CD4-positive, alpha-beta memory T cell (primary cell): Measurements from ENCODE around the gene MAPKBP1. TPM values are rescaled to one million over a fixed set of nuclear protein-coding genes. Genes with fewer than 3 reads are reported as not detected.
"Not testable (repeated sequence)": the region's sequence is repeated elsewhere in the genome, so short reads cannot be mapped to it uniquely, and the experiment has no call there.

Experiments
- CTCF ChIA-PET: fragments of 350-600 bp; sonication (Branson Sonifier 250); formaldehyde crosslinking; loops from one replicate; lab custom pipeline; 2021; ENCODE audit warnings: inconsistent platforms; ENCODE audit not compliant: partially characterized antibody; lab: Charles Lee
- POLR2A ChIA-PET: fragments of 350-600 bp; sonication (Branson Sonifier 250); formaldehyde crosslinking; loops from one replicate; lab custom pipeline; 2021; ENCODE audit not compliant: partially characterized antibody; lab: Charles Lee
- DNase-seq, 5 donors: peaks; one replicate each; pipeline versions ENCODE4 v3.0.0 to v3.0.0-alpha.2; 2020 to 2022; ENCODE audit warnings: mixed read lengths in 1 of 5
- H3K27ac ChIP-seq: one replicate; pipeline ENCODE4 v1.7.0; 2013; ENCODE audit warnings: low read depth, low read length
- H3K27me3 ChIP-seq: 2 replicates; pipeline ENCODE4 v1.7.0; 2013; ENCODE audit warnings: mild to moderate bottlenecking, low read length, moderate library complexity; ENCODE audit not compliant: insufficient read depth
- H3K36me3 ChIP-seq: 2 replicates; pipeline ENCODE4 v1.7.0; 2013; ENCODE audit warnings: mild to moderate bottlenecking, low read length, moderate library complexity; ENCODE audit not compliant: insufficient read depth
- H3K4me1 ChIP-seq: 2 replicates; pipeline ENCODE4 v1.7.0; 2013; ENCODE audit warnings: mild to moderate bottlenecking, low read length, moderate library complexity; ENCODE audit not compliant: insufficient read depth
- H3K4me3 ChIP-seq, 2 donors: one replicate each; pipeline ENCODE4 v1.7.0; 2013; ENCODE audit warnings: low read length in 2 of 2, mild to moderate bottlenecking in 1 of 2
- H3K9me3 ChIP-seq, 2 donors: one replicate each; pipeline ENCODE4 v1.7.0; 2013; ENCODE audit warnings: low read length in 2 of 2, control low read depth in 1 of 2; ENCODE audit not compliant: control insufficient read depth in 1 of 2
- H3K27ac Mint-ChIP-seq, 7 donors: one replicate each; pipeline ENCODE4 v1.8.0; 2020 to 2021; ENCODE audit warnings: mixed read lengths in 7 of 7, mild to moderate bottlenecking in 6 of 7, inconsistent platforms in 3 of 7, moderate library complexity in 3 of 7
- H3K27me3 Mint-ChIP-seq, 2 donors: one replicate each; pipeline ENCODE4 v1.8.0; 2020 to 2021; ENCODE audit warnings: mixed read lengths in 2 of 2
- H3K36me3 Mint-ChIP-seq, 2 donors: one replicate each; pipeline ENCODE4 v1.8.0; 2020 to 2021; ENCODE audit warnings: mixed read lengths in 2 of 2, inconsistent platforms in 1 of 2, mild to moderate bottlenecking in 1 of 2
- H3K4me1 Mint-ChIP-seq, 4 donors: one replicate each; pipeline ENCODE4 v1.8.0; 2020 to 2021; ENCODE audit warnings: mixed read lengths in 4 of 4, mild to moderate bottlenecking in 1 of 4
- H3K4me3 Mint-ChIP-seq, 8 donors: one replicate each; pipeline ENCODE4 v1.8.0; 2020 to 2021; ENCODE audit warnings: mixed read lengths in 8 of 8, mild to moderate bottlenecking in 7 of 8, moderate library complexity in 6 of 8, inconsistent platforms in 3 of 8
- H3K9me3 Mint-ChIP-seq, 8 donors: one replicate each; pipeline ENCODE4 v1.8.0; 2020 to 2021; ENCODE audit warnings: mixed read lengths in 8 of 8, mild to moderate bottlenecking in 5 of 8, inconsistent platforms in 3 of 8, moderate library complexity in 1 of 8
- intact Hi-C: fragments of 100-400 bp; cut with micrococcal nuclease; formaldehyde crosslinking; loops from one replicate; pipeline ENCODE4 v1.15.1; 2023
- polyA plus RNA-seq, 2 donors: library from polyadenylated mRNA; unstranded; fragments of 300-500 nt; fragmentation: Illumina TruSeq; gene quantifications; one replicate each; pipeline ENCODE4 v1.2.3, GENCODE V29; 2021
- total RNA-seq, 2 experiments: library from RNA; stranded (reverse); gene quantifications; one replicate each; pipeline ENCODE4 v1.2.3, GENCODE V29; 2021

Gene MAPKBP1
- total RNA-seq, result 10 to 100 TPM; 39.7 to 42.6 TPM
- 1 to 10 TPM in 1 of 2 donors, under 1 TPM in 1; 0.87 to 3.8 TPM for polyA plus RNA-seq

- Mint-ChIP-seq H3K4me1 (peaks cover 46 to 65% (median 53%) of the 10 kb centered on the region in 4 donors), H3K27ac (peak within 1 kb of the TSS; percentile 95 to 98 (median 97))
- DNase-seq, result peak; percentile 97 to 99 (median 98)
Measured at GRCh38 chr15:41774062-41774881, at the start of gene MAPKBP1. TSS of gene MAPKBP1 (plus strand) at chr15:41774484. CDS start at chr15:41775276, 792 bp downstream.

GRCh38 chr15:41727143-41727542, 47.1 kb upstream of the MAPKBP1 start:
- H3K4me3 Mint-ChIP-seq, result no peak overlapping the region
- CTCF ChIA-PET, result interaction anchor here (1.4 kb wide), 1 partner anchor 169 kb away, joined by 4 read pairs; no protein-coding TSS in a partner anchor
- H3K36me3 Mint-ChIP-seq, result peaks cover 11 to 30% of the 10 kb centered on the region in 2 donors
- POLR2A ChIA-PET, result no interaction called here
- H3K27me3 Mint-ChIP-seq, result no peaks in the 10 kb centered on the region
- Histone ChIP-seq H3K4me1 (no peaks in the 10 kb centered on the region), H3K27me3 (no peaks in the 10 kb centered on the region), H3K9me3 (no peaks in the 10 kb centered on the region), H3K36me3 (peaks cover 17% of the 10 kb centered on the region), H3K4me3 (no peak overlapping the region), H3K27ac (no peak overlapping the region)
- H3K4me1 Mint-ChIP-seq, result peaks cover 0 to 8% (median 1%) of the 10 kb centered on the region in 4 donors
- intact Hi-C loops, result no loop called here
- no peak for DNase-seq
- no peak overlapping the region for H3K27ac Mint-ChIP-seq
- H3K9me3 Mint-ChIP-seq, result no peaks in the 10 kb centered on the region

More at GRCh38 chr15:41774062-41774881, at the start of gene MAPKBP1:
- Mint-ChIP-seq H3K4me3 (peak within 1 kb of the TSS; percentile 91 to 99 (median 96)), H3K36me3 (peaks cover 3 to 10% of the 10 kb centered on the region in 2 donors), H3K9me3 (no peaks in the 10 kb centered on the region), H3K27me3 (no peaks in the 10 kb centered on the region)
- intact Hi-C loops, result loop anchor here (1.0 to 2.0 kb wide), 7 partner anchors 37 to 217 kb away; partner anchors contain the start of genes JMJD7, MGA and SPTBN5
- peak within 1 kb of the TSS; percentile 67 to 83 for H3K4me3 ChIP-seq
- H3K36me3 ChIP-seq, result no peaks in the 10 kb centered on the region
- H3K27ac ChIP-seq, result peak within 1 kb of the TSS; percentile 75
- no peaks in the 10 kb centered on the region for H3K9me3 ChIP-seq
- H3K27me3 ChIP-seq, result no peaks in the 10 kb centered on the region
- peaks cover 57% of the 10 kb centered on the region for H3K4me1 ChIP-seq
- ChIA-PET POLR2A (interaction anchor here (0.8 to 3.8 kb wide), 29 partner anchors 8 to 717 kb away, joined by 3 to 56 read pairs (median 5); partner anchors contain the start of genes EHD4, JMJD7, MGA and PLA2G4B), CTCF (interaction anchor here (0.9 to 12.3 kb wide), 46 partner anchors 10 to 916 kb away, joined by 3 to 327 read pairs (median 7); partner anchors contain the start of genes CHAC1, JMJD7, MGA and SPTBN5)

- H3K27me3 Mint-ChIP-seq, H3K4me3 ChIP-seq, H3K27ac ChIP-seq, H3K27ac Mint-ChIP-seq, DNase-seq, H3K4me3 Mint-ChIP-seq, intact Hi-C loops, H3K4me1 Mint-ChIP-seq, H3K9me3 ChIP-seq, POLR2A ChIA-PET, H3K27me3 ChIP-seq, H3K9me3 Mint-ChIP-seq, H3K4me1 ChIP-seq: not testable (repeated sequence)
- peaks cover 14 to 33% of the 10 kb centered on the region in 2 donors for H3K36me3 Mint-ChIP-seq
- CTCF ChIA-PET, result interaction anchor here (1.4 kb wide), 1 partner anchor 170 kb away, joined by 4 read pairs; no protein-coding TSS in a partner anchor
- H3K36me3 ChIP-seq, result peaks cover 17% of the 10 kb centered on the region
Measured at GRCh38 chr15:41728061-41728460, 46.2 kb upstream of the MAPKBP1 start.

- Mint-ChIP-seq H3K4me1 (peaks cover 0 to 4% (median under 1%) of the 10 kb centered on the region in 4 donors), H3K27ac (peak overlapping the region in 2 of 7 donors; percentile 10 to 24), H3K27me3 (no peaks in the 10 kb centered on the region), H3K36me3 (peaks cover 27 to 48% of the 10 kb centered on the region in 2 donors), H3K9me3 (no peaks in the 10 kb centered on the region), H3K4me3 (no peak overlapping the region)
- intact Hi-C loops, result no loop called here
- CTCF ChIA-PET, result no interaction called here
- Histone ChIP-seq H3K9me3 (no peaks in the 10 kb centered on the region), H3K4me3 (no peak overlapping the region), H3K36me3 (peaks cover 33% of the 10 kb centered on the region), H3K4me1 (no peaks in the 10 kb centered on the region), H3K27ac (no peak overlapping the region), H3K27me3 (no peaks in the 10 kb centered on the region)
- POLR2A ChIA-PET, result no interaction called here
- DNase-seq, result no peak
Measured at GRCh38 chr15:41730543-41730942, 43.7 kb upstream of the MAPKBP1 start.

GRCh38 chr15:41732483-41732882, 41.8 kb upstream of the MAPKBP1 start:
- CTCF ChIA-PET, result interaction anchor here (0.7 to 2.0 kb wide), 2 partner anchors 175 to 272 kb away, joined by 3 to 4 read pairs; no protein-coding TSS in a partner anchor
- Mint-ChIP-seq H3K27ac (no peak overlapping the region), H3K9me3 (no peaks in the 10 kb centered on the region), H3K4me3 (no peak overlapping the region), H3K36me3 (peaks cover 34 to 57% of the 10 kb centered on the region in 2 donors), H3K4me1 (peaks cover 0 to 4% (median under 1%) of the 10 kb centered on the region in 4 donors), H3K27me3 (no peaks in the 10 kb centered on the region)
- DNase-seq, result no peak
- no peak overlapping the region for H3K27ac ChIP-seq
- POLR2A ChIA-PET, result interaction anchor here (0.7 kb wide), 1 partner anchor 855 kb away, joined by 4 read pairs; no protein-coding TSS in a partner anchor
- intact Hi-C loops, result no loop called here
- H3K27me3 ChIP-seq, result no peaks in the 10 kb centered on the region
- H3K4me1 ChIP-seq, result no peaks in the 10 kb centered on the region
- H3K9me3 ChIP-seq, result no peaks in the 10 kb centered on the region
- no peak overlapping the region for H3K4me3 ChIP-seq
- H3K36me3 ChIP-seq, result peaks cover 41% of the 10 kb centered on the region

GRCh38 chr15:41734079-41734478, 40.2 kb upstream of the MAPKBP1 start:
- no peaks in the 10 kb centered on the region for H3K27me3 ChIP-seq
- H3K4me3 Mint-ChIP-seq, result no peak overlapping the region
- intact Hi-C loops, result no loop called here
- H3K36me3 Mint-ChIP-seq, result peaks cover 36 to 64% of the 10 kb centered on the region in 2 donors
- peak overlapping the region in 2 of 7 donors; percentile 23 to 42 for H3K27ac Mint-ChIP-seq
- no peaks in the 10 kb centered on the region for H3K9me3 Mint-ChIP-seq
- DNase-seq, result no peak
- peaks cover 0 to 4% (median under 1%) of the 10 kb centered on the region in 4 donors for H3K4me1 Mint-ChIP-seq
- H3K4me3 ChIP-seq, result no peak overlapping the region
- no peaks in the 10 kb centered on the region for H3K27me3 Mint-ChIP-seq
- H3K27ac ChIP-seq, result no peak overlapping the region
- peaks cover 39% of the 10 kb centered on the region for H3K36me3 ChIP-seq
- ChIA-PET CTCF (interaction anchor here (0.6 kb wide), 1 partner anchor 54 kb away, joined by 3 read pairs; no protein-coding TSS in a partner anchor), POLR2A (no interaction called here)
- no peaks in the 10 kb centered on the region for H3K9me3 ChIP-seq
- no peaks in the 10 kb centered on the region for H3K4me1 ChIP-seq

- Histone ChIP-seq H3K27ac (no peak overlapping the region), H3K27me3 (no peaks in the 10 kb centered on the region), H3K4me3 (no peak overlapping the region), H3K9me3 (no peaks in the 10 kb centered on the region), H3K36me3 (peaks cover 41% of the 10 kb centered on the region), H3K4me1 (no peaks in the 10 kb centered on the region)
- Mint-ChIP-seq H3K36me3 (peaks cover 34 to 68% of the 10 kb centered on the region in 2 donors), H3K27ac (peak overlapping the region in 1 of 7 donors; percentile 2), H3K4me3 (no peak overlapping the region), H3K9me3 (no peaks in the 10 kb centered on the region), H3K27me3 (no peaks in the 10 kb centered on the region), H3K4me1 (peaks cover 0 to 4% (median 0%) of the 10 kb centered on the region in 4 donors)
- no peak for DNase-seq
- ChIA-PET POLR2A (no interaction called here), CTCF (interaction anchor here (1.0 to 1.2 kb wide), 2 partner anchors 38 to 49 kb away, joined by 3 read pairs; no protein-coding TSS in a partner anchor)
- intact Hi-C loops, result no loop called here
Measured at GRCh38 chr15:41735046-41735445, 39.2 kb upstream of the MAPKBP1 start.
